DND-41 (cell line): ENCODE data around the gene CUTC.

ENCODE experiments used
- CTCF ChIP-seq: IDR thresholded peaks from 2 replicates; pipeline ENCODE4 v1.5.1; 2012; ENCODE audit warnings: borderline replicate concordance, low read length, moderate library complexity, mild to moderate bottlenecking; ENCODE audit not compliant: poor library complexity, severe bottlenecking; ENCODE audit errors: extremely low read depth
- EZH2 ChIP-seq: IDR thresholded peaks from 3 replicates; pipeline ENCODE4 v1.6.1; 2012; ENCODE audit warnings: borderline replicate concordance, low read depth, mild to moderate bottlenecking, moderate library complexity, low read length, inconsistent platforms; ENCODE audit not compliant: severe bottlenecking

DNA sequence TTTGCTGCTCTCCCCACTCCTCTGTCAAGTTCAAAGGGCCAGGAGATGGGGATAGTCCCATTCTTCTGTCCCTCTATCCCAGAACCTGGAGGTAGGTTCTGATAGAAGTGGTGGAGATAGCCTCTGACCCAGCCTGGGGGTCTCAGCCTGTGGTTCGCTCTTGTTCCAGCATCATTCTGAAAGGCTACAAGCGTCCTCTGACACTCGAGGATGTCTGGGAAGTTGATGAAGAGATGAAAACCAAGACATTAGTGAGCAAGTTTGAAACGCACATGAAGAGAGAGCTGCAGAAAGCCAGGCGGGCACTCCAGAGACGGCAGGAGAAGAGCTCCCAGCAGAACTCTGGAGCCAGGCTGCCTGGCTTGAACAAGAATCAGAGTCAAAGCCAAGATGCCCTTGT lies 64.9 kb downstream of the CUTC start:
- TF ChIP-seq CTCF, result no peak
- TF ChIP-seq EZH2, result no peak
